ENCODE data around the gene EML6.

EML6 gene

DNA sequence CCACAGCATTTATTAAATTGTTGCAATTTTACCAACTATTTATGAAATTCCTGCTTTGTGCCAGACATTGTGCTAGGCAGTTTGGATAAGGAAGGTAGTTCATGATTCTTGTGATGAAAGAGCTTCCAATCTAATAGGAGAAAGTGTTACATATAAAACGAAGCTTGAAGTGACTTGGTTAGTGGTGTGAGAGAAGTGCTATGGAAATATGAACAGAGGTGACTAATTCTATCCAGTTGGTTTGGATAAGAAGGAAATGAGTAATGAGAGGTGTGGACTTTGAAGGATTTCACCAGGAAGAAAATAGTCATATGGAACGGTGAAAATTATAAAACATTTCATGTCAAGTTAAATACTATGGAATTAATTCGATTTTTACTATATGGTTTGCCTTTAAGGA lies 48.6 kb downstream of the EML6 start:
- TF ChIP-seq, protein P1, sequence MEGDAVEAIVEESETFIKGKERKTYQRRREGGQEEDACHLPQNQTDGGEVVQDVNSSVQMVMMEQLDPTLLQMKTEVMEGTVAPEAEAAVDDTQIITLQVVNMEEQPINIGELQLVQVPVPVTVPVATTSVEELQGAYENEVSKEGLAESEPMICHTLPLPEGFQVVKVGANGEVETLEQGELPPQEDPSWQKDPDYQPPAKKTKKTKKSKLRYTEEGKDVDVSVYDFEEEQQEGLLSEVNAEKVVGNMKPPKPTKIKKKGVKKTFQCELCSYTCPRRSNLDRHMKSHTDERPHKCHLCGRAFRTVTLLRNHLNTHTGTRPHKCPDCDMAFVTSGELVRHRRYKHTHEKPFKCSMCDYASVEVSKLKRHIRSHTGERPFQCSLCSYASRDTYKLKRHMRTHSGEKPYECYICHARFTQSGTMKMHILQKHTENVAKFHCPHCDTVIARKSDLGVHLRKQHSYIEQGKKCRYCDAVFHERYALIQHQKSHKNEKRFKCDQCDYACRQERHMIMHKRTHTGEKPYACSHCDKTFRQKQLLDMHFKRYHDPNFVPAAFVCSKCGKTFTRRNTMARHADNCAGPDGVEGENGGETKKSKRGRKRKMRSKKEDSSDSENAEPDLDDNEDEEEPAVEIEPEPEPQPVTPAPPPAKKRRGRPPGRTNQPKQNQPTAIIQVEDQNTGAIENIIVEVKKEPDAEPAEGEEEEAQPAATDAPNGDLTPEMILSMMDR (conservative IDR thresholded peaks at IDR 0.05; ENCODE audit: low read depth, low read length): no peak

DNA sequence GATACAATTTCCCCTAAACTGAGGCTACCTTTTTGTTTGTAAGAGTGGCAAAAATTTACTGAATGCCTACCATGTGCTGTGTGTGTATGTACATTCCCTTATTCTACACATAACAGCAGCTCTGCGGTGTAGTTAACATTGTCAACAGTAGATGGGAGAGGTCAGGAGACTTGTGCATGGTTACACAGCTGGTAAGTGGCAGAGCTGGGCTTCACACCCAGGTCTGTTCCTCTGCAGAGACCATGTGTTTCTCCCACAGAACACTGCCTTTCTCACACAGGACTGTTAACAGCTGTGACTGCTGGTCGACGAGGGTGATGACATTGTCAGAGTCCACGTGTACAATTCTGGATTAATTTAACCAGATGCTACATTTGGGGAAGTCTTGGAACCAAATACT lies 49.1 kb downstream of the EML6 start:
- H3K4me3 ChIP-seq (ENCODE audit: low read length): no peak overlapping the region

More for the DNA sequence above, 48.6 kb downstream of the EML6 start:
- DNase-seq (ENCODE audit: low read depth): peak; percentile 41
- H3K4me3 ChIP-seq (ENCODE audit: low read length): peak overlapping the region; percentile 6

DNA sequence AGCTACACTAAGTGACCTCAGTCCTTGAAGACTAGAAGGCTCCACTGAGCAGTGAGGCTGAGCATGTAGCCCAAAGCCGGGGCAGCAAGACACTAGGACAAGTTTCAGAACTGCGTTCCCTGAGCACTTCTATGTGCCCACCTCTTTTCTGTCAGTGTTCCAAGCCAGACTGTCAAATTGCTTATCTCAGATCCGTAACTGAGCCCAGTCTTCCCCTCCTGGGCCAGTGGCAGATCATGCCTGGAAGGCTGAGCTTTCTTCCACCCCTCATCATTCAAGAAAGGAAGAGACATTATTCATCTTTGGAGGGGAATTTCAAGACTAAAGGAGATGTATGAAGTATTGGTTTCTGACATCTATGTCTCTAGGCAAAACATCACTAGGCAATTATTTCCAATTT lies 49.8 kb downstream of the EML6 start:
- no peak overlapping the region for H3K4me3 ChIP-seq (ENCODE audit: low read length)
- DNase-seq (ENCODE audit: low read depth): no peak
- TF ChIP-seq, protein P1 (conservative IDR thresholded peaks at IDR 0.05; ENCODE audit: low read depth, low read length): no peak

More for the DNA sequence above, 49.1 kb downstream of the EML6 start:
- no peak for DNase-seq (ENCODE audit: low read depth)
- TF ChIP-seq, protein P1 (conservative IDR thresholded peaks at IDR 0.05; ENCODE audit: low read depth, low read length): no peak

DNA sequence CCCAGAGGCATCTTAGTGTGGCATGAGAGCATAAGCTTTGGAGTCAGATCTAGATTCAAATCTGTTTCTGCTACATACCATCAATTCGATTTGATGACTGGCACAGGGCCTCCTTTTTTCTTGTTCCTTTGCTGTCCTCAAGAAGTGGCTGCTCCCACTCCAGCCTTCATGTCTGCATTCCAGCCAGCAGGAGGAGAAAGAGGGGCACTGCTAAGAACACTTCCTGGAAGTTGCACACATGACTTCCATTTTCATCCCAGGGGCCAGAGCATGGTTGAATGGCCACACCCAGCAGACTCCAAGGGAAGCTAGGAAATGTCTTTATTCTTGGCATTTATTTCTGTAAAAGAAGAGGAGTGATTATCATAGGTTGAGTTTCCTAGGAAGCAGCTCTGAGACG lies 50.4 kb downstream of the EML6 start:
- TF ChIP-seq, protein P1 (conservative IDR thresholded peaks at IDR 0.05; ENCODE audit: low read depth, low read length): peak; percentile 25
- DNase-seq (ENCODE audit: low read depth): no peak
- H3K4me3 ChIP-seq (ENCODE audit: low read length): no peak overlapping the region

DNA sequence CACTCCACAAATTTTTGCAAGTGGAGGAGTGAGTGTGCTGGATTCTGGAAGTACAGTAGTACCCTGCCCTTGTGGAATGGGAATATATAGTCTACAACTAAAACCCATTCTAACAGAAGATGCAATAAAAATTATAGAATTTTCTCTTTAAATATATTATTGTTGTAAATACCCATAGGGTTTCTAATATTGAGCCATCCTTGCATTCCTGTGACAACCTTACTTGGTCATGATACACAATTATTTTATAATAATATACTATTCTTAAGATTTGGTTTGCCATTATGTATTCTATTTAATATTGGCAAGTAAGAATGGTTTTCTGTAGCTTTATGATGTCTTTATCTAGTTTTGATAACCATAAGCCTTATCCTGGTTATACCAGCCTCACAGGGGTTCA lies 52.2 kb downstream of the EML6 start:
- H3K4me3 ChIP-seq (ENCODE audit: low read length): no peak overlapping the region
- no peak for DNase-seq (ENCODE audit: low read depth)
- TF ChIP-seq, protein P1 (conservative IDR thresholded peaks at IDR 0.05; ENCODE audit: low read depth, low read length): no peak

DNA sequence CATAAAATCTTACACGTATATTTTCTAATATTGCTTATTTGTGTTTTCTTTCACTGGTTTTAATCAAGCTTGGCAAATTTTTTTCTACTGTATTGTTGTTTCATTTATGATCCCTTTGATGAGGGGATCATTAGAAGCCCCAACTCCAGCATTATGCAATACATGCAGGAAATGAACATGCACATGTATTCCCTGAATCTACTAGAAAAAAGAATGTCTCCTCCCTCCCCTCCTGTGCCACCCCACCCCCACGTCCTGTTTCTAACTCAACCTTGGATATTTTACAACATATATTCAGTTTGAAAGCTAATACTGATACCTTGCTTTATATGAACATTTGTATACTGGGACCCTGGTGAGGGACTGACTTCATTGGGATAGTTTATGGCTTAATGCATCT lies 53.0 kb downstream of the EML6 start:
- TF ChIP-seq, protein P1 (conservative IDR thresholded peaks at IDR 0.05; ENCODE audit: low read depth, low read length): no peak
- H3K4me3 ChIP-seq (ENCODE audit: low read length): no peak overlapping the region
- no peak for DNase-seq (ENCODE audit: low read depth)

DNA sequence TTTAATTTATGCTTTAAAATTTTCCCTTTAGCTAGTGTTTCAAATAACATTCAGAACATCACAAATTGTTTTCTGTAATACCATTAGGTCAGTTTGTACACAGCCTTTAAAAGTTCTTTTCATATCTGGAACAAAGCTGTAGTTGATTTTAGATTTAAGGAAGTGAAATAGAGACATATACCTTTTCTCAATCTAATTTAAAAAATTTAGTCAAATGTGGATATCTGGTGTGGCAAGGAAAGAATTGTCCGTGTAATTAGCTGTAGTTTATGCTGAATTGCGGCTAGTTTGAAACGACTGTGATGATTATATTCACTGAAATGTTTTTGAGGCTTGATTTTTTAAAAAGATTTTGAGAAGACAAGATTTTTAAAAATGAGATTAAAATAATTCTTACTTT lies 59.9 kb downstream of the EML6 start:
- no peak overlapping the region for H3K4me3 ChIP-seq (ENCODE audit: low read length)
- DNase-seq (ENCODE audit: low read depth): no peak
- TF ChIP-seq, protein P1 (conservative IDR thresholded peaks at IDR 0.05; ENCODE audit: low read depth, low read length): no peak

All from retinal pigment epithelial cell (primary cell).